ENCODE measurements around the gene IL33. TPM values are rescaled to one million over a fixed set of nuclear protein-coding genes. Genes with fewer than 3 reads are reported as not detected.

Gene IL33
- total RNA-seq, 2 experiments from 2014 or later, result not detected

DNA sequence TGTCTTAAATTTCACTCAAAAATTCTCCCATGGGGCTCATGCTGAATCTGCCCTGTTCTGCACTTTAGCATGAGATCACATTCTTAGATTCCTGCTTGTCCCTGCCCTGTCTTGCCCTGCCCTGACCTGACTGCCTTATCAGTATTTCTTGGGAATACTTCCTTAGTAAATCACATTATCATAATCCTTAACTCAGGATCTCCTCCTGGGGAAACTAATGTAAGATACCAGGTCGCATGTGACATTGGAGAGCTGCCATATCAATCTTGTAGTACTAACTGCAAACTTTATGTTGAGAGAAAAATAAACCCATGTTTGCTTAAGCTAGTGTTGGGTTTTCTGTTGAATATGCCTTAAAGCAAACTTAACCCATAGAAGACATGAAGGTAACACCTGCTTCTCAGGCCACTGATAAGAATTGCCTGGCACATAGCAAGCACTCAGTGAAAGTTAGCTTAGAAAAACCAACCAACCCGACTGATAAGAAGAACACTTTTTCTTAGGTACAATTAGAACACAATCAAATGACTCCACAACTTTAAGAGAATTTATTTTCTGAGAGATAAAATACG, 53.3 kb downstream of the IL33 start:
- POLR2A ChIA-PET, result interaction anchor here (0.6 to 0.7 kb wide), 3 partner anchors 14 to 222 kb away, joined by 3 read pairs; no protein-coding TSS in a partner anchor
- intact Hi-C loops (cut with micrococcal nuclease; ENCODE audit: unreplicated experiment), result no loop called here
- no peak overlapping the region for H3K27ac ChIP-seq (ENCODE audit: low read depth, low read length, poor library complexity, severe bottlenecking)
- no peak overlapping the region for H3K4me2 ChIP-seq (ENCODE audit: low read length)
- no peak for TF ChIP-seq EZH2phosphoT487 (IDR thresholded peaks at IDR 0.05; ENCODE audit: borderline replicate concordance, low read depth, low read length)
- TF ChIP-seq, protein P1, sequence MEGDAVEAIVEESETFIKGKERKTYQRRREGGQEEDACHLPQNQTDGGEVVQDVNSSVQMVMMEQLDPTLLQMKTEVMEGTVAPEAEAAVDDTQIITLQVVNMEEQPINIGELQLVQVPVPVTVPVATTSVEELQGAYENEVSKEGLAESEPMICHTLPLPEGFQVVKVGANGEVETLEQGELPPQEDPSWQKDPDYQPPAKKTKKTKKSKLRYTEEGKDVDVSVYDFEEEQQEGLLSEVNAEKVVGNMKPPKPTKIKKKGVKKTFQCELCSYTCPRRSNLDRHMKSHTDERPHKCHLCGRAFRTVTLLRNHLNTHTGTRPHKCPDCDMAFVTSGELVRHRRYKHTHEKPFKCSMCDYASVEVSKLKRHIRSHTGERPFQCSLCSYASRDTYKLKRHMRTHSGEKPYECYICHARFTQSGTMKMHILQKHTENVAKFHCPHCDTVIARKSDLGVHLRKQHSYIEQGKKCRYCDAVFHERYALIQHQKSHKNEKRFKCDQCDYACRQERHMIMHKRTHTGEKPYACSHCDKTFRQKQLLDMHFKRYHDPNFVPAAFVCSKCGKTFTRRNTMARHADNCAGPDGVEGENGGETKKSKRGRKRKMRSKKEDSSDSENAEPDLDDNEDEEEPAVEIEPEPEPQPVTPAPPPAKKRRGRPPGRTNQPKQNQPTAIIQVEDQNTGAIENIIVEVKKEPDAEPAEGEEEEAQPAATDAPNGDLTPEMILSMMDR (conservative IDR thresholded peaks at IDR 0.05; ENCODE audit: low read length), result no peak
- H3K4me3 ChIP-seq (ENCODE audit: low read depth, low read length, poor library complexity, severe bottlenecking), result no peak overlapping the region
- no TSS peak for BruUV-seq (replicated peaks)
- CTCF ChIA-PET (ENCODE audit: unreplicated experiment), result no interaction called here
- no peak for DNase-seq (ENCODE audit: low spot score)
- no peaks in the 10 kb centered on the region for H3K36me3 ChIP-seq (ENCODE audit: insufficient read depth, low read length)
- H3K9me2 ChIP-seq (ENCODE audit: insufficient read depth, low read length), result no peaks in the 10 kb centered on the region
- H3K4me1 ChIP-seq (ENCODE audit: insufficient read depth, low read length, poor library complexity, severe bottlenecking), result no peaks in the 10 kb centered on the region
- no peaks in the 10 kb centered on the region for H4K20me1 ChIP-seq (ENCODE audit: insufficient read depth, low read length)
- H3K9me3 ChIP-seq (ENCODE audit: low read length), result no peaks in the 10 kb centered on the region
- H2AFZ ChIP-seq (ENCODE audit: low read length), result no peak overlapping the region
- H3K79me2 ChIP-seq (ENCODE audit: insufficient read depth, low read depth, low read length), result no peaks in the 10 kb centered on the region

DNA sequence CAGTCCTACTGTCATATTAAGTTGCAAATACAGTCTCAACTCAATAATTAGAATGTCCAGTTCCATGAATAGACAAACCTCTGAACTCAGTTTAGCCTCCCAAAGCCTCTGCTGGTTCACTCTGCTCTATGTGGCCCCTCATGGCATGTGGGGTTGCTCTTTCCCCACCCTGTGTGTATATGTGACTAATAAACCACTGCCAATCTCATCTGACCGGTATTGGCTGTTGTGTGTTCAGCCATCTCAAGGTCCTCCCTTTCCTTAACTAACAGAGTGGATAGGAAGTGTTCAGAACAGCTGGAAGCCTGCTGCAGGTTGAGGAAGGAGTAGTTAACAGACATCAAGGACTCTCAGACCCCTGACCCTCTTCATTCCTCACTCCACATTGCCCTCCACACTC, 55.3 kb downstream of the IL33 start:
- Histone ChIP-seq H3K27ac (ENCODE audit: low read depth, low read length, poor library complexity, severe bottlenecking) (no peak overlapping the region), H3K9me2 (ENCODE audit: insufficient read depth, low read length) (no peaks in the 10 kb centered on the region), H3K4me2 (ENCODE audit: low read length) (no peak overlapping the region), H3K4me3 (ENCODE audit: low read depth, low read length, poor library complexity, severe bottlenecking) (no peak overlapping the region), H4K20me1 (ENCODE audit: insufficient read depth, low read length) (no peaks in the 10 kb centered on the region), H3K36me3 (ENCODE audit: insufficient read depth, low read length) (no peaks in the 10 kb centered on the region), H2AFZ (ENCODE audit: low read length) (no peak overlapping the region), H3K4me1 (ENCODE audit: insufficient read depth, low read length, poor library complexity, severe bottlenecking) (no peaks in the 10 kb centered on the region), H3K79me2 (ENCODE audit: insufficient read depth, low read depth, low read length) (no peaks in the 10 kb centered on the region), H3K9me3 (ENCODE audit: low read length) (no peaks in the 10 kb centered on the region)
- intact Hi-C loops (cut with micrococcal nuclease; ENCODE audit: unreplicated experiment), result no loop called here
- TF ChIP-seq EZH2phosphoT487 (IDR thresholded peaks at IDR 0.05; ENCODE audit: borderline replicate concordance, low read depth, low read length), result no peak
- TF ChIP-seq, protein P1 (conservative IDR thresholded peaks at IDR 0.05; ENCODE audit: low read length), result no peak
- ChIA-PET POLR2A (interaction anchor here (0.5 kb wide), 1 partner anchor 746 kb away, joined by 3 read pairs; no protein-coding TSS in a partner anchor), CTCF (ENCODE audit: unreplicated experiment) (no interaction called here)
- BruUV-seq (replicated peaks), result no TSS peak
- no peak for DNase-seq (ENCODE audit: low spot score)

DNA sequence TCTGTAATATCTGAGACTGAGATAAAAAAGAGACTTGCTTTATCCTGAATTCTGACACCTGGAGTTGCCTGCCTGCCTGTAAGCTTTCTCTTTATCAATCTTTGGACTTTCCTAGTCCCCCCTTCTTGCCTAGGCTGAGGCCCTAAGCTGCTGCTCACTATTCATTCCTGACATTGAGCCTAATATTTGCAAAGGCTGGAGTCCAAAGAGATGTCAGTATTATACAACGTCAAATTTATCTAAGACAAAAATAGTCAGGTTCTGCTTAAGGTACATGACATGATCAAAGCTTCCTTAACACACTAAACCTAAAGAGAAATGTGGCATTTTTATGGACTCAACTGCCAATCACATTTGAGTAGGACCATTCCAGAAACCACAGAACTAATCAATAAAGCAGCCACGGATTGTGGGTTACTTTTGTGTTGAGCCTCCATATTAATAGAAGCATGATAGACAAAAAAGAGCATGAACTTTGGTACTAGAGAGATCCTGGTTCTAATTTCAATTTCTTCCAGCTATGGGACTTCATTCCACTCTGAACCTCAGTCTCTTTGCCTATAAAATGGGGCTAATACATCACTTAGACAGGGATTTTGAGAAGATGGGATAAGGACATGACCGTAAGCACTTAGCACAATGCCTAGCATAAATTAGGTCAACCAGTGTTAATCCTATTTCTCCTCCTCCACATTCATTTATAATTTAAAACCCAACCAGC, 56.1 kb downstream of the IL33 start:
- no peak overlapping the region for H3K27ac ChIP-seq (ENCODE audit: low read depth, low read length, poor library complexity, severe bottlenecking)
- H3K4me3 ChIP-seq (ENCODE audit: low read depth, low read length, poor library complexity, severe bottlenecking), result no peak overlapping the region
- POLR2A ChIA-PET, result interaction anchor here (0.5 to 0.6 kb wide), 3 partner anchors 50 to 746 kb away, joined by 3 to 4 read pairs (median 3); no protein-coding TSS in a partner anchor
- H3K9me3 ChIP-seq (ENCODE audit: low read length), result no peaks in the 10 kb centered on the region
- intact Hi-C loops (cut with micrococcal nuclease; ENCODE audit: unreplicated experiment), result no loop called here
- no peak overlapping the region for H3K4me2 ChIP-seq (ENCODE audit: low read length)
- BruUV-seq (replicated peaks), result no TSS peak
- no peaks in the 10 kb centered on the region for H4K20me1 ChIP-seq (ENCODE audit: insufficient read depth, low read length)
- no peaks in the 10 kb centered on the region for H3K79me2 ChIP-seq (ENCODE audit: insufficient read depth, low read depth, low read length)
- no peaks in the 10 kb centered on the region for H3K9me2 ChIP-seq (ENCODE audit: insufficient read depth, low read length)
- H3K4me1 ChIP-seq (ENCODE audit: insufficient read depth, low read length, poor library complexity, severe bottlenecking), result no peaks in the 10 kb centered on the region
- DNase-seq (ENCODE audit: low spot score), result no peak
- CTCF ChIA-PET (ENCODE audit: unreplicated experiment), result no interaction called here
- TF ChIP-seq EZH2phosphoT487 (IDR thresholded peaks at IDR 0.05; ENCODE audit: borderline replicate concordance, low read depth, low read length), result no peak
- TF ChIP-seq, protein P1 (conservative IDR thresholded peaks at IDR 0.05; ENCODE audit: low read length), result no peak
- H2AFZ ChIP-seq (ENCODE audit: low read length), result no peak overlapping the region
- H3K36me3 ChIP-seq (ENCODE audit: insufficient read depth, low read length), result no peaks in the 10 kb centered on the region
